Kidney (tissue), 14 donors: Measurements from ENCODE around the gene TECPR1. TPM values are rescaled to one million over a fixed set of nuclear protein-coding genes. Genes with fewer than 3 reads are reported as not detected.

Source experiments
- DNase-seq, 5 donors: peaks; one replicate each; pipeline ENCODE4 v3.0.0-alpha.2; 2013 to 2020
- FAIRE-seq: peaks from 2 replicates; lab custom pipeline; 2012; peaks lifted over from hg19 to GRCh38; lab: Jason Lieb, UNC
- H3K27ac ChIP-seq, 2 donors: one replicate each; pipeline ENCODE4 v1.7.0; 2013; ENCODE audit warnings: low read depth in 2 of 2, low read length in 2 of 2, inconsistent platforms in 1 of 2
- H3K27me3 ChIP-seq: one replicate; pipeline ENCODE4 v1.7.1; 2013; ENCODE audit warnings: low read length, inconsistent platforms; ENCODE audit not compliant: control insufficient read depth, insufficient read depth
- H3K36me3 ChIP-seq, 3 donors: one replicate each; pipeline versions ENCODE4 v1.7.0 to v1.7.1; 2013; ENCODE audit warnings: low read length in 3 of 3, control low read depth in 1 of 3, inconsistent platforms in 1 of 3; ENCODE audit not compliant: insufficient read depth in 3 of 3, control insufficient read depth in 2 of 3
- H3K4me1 ChIP-seq, 3 donors: one replicate each; pipeline versions ENCODE4 v1.7.0 to v1.7.1; 2013; ENCODE audit warnings: low read length in 3 of 3, inconsistent platforms in 1 of 3, low read depth in 1 of 3; ENCODE audit not compliant: control insufficient read depth in 2 of 3, insufficient read depth in 2 of 3
- H3K4me3 ChIP-seq, 3 donors: one replicate each; pipeline versions ENCODE4 v1.7.0 to v1.8.1; 2013; ENCODE audit warnings: low read length in 3 of 3, control low read depth in 1 of 3, inconsistent platforms in 1 of 3
- H3K9ac ChIP-seq, 3 donors: one replicate each; pipeline versions ENCODE4 v1.7.0 to v1.7.1; 2013; ENCODE audit warnings: low read length in 3 of 3, control low read depth in 1 of 3, inconsistent platforms in 1 of 3
- H3K9me3 ChIP-seq, 3 donors: one replicate each; pipeline versions ENCODE4 v1.7.0 to v1.7.1; 2013; ENCODE audit warnings: low read length in 3 of 3, control low read depth in 1 of 3, inconsistent platforms in 1 of 3; ENCODE audit not compliant: control insufficient read depth in 2 of 3, insufficient read depth in 1 of 3
- intact Hi-C: fragments of 100-400 bp; cut with DNase I; formaldehyde crosslinking; loops from one replicate; pipeline ENCODE4 v1.11.1; 2022
- polyA plus RNA-seq: library from polyadenylated mRNA; stranded (reverse); fragments of 350-450 nt; fragmentation: Illumina TruSeq; extraction: RNeasy Lipid Tissue Mini Kit (QIAGEN cat#74804); gene quantifications from one replicate; pipeline ENCODE4 v1.2.3, GENCODE V29; 2014; ENCODE audit warnings: low read depth, low replicate concordance; ENCODE audit not compliant: insufficient read depth
- total RNA-seq: library from RNA; stranded (reverse); fragmentation: NEBNext Ultra II Directional; extraction: Animal tissue kit (Norgen Biotek cat#: 25700); gene quantifications from one replicate; pipeline ENCODE4 v1.2.1, GENCODE V29; 2021
- TF ChIP-seq, protein P1 (sequence below): IDR thresholded peaks from 3 replicates; pipeline ENCODE4 v1.5.1; 2012; ENCODE audit warnings: mild to moderate bottlenecking, moderate library complexity, borderline replicate concordance; ENCODE audit not compliant: insufficient read depth; ENCODE audit errors: extremely low read depth
- donor health status: control.
- donor health status: control.
- donor health status: control.
- donor health status: control.
- donor health status: control.
- donor health status: DM: yes; HTN: yes; CAD: no.
- donor health status: Normal renal cell carcinoma (clear cell type).

TECPR1 gene
- total and polyA plus RNA-seq, 2 donors from 2014 or later: 5.1 to 39.5 TPM

DNA sequence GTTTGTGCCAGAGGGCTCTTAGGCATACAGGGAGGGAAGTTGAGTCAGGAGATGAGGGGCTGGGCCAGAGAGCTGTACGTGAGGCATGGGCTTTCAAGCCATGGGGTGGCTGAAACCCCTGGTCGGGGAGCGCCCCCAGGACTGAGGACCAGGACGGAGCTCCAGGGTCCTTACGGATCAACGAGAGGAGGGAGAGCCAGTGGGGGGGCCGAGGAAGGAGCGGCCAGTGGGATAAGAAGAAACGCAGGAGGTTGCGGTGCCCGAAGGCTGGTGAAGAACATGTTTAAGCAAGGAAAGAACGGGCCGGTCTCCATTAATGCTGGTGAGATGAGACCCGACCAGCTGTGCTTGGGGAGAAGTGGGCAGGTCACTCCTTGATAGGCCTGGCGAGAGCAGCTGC lies 84.4 kb downstream of the TECPR1 start:
- Histone ChIP-seq H3K4me3 (no peak overlapping the region), H3K9me3 (no peaks in the 10 kb centered on the region), H3K36me3 (peaks cover 0 to 2% (median 0%) of the 10 kb centered on the region in 3 donors), H3K9ac (no peak overlapping the region), H3K4me1 (peaks cover 0 to 9% (median 6%) of the 10 kb centered on the region in 3 donors), H3K27ac (no peak overlapping the region), H3K27me3 (no peaks in the 10 kb centered on the region)
- intact Hi-C loops: loop anchor here (5.0 to 10.0 kb wide), 2 partner anchors 63 to 145 kb away; partner anchors contain the start of gene LMTK2
- TF ChIP-seq, protein P1, sequence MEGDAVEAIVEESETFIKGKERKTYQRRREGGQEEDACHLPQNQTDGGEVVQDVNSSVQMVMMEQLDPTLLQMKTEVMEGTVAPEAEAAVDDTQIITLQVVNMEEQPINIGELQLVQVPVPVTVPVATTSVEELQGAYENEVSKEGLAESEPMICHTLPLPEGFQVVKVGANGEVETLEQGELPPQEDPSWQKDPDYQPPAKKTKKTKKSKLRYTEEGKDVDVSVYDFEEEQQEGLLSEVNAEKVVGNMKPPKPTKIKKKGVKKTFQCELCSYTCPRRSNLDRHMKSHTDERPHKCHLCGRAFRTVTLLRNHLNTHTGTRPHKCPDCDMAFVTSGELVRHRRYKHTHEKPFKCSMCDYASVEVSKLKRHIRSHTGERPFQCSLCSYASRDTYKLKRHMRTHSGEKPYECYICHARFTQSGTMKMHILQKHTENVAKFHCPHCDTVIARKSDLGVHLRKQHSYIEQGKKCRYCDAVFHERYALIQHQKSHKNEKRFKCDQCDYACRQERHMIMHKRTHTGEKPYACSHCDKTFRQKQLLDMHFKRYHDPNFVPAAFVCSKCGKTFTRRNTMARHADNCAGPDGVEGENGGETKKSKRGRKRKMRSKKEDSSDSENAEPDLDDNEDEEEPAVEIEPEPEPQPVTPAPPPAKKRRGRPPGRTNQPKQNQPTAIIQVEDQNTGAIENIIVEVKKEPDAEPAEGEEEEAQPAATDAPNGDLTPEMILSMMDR: no peak
- FAIRE-seq (no peak), DNase-seq (no peak)

DNA sequence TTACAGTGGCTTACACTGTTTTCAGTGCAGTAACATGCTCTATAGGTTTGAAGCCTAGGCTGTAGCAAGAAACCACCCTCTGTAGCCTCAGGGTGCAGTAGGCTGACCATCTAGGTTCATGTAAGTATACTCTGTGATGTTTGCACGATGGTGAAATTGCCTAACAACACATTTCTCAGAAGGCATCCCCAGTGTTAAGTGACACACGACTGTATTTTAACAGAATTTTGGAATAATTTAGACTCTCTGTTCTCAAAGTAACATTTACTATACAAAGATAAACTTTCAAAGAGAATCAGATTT lies 85.4 kb downstream of the TECPR1 start:
- H3K27me3 ChIP-seq: no peaks in the 10 kb centered on the region
- FAIRE-seq: no peak
- H3K27ac ChIP-seq: no peak overlapping the region
- H3K4me1 ChIP-seq: peaks cover 0 to 9% (median 6%) of the 10 kb centered on the region in 3 donors
- intact Hi-C loops: loop anchor here (5.0 to 10.0 kb wide), 2 partner anchors 62 to 144 kb away; partner anchors contain the start of gene LMTK2
- no peak overlapping the region for H3K4me3 ChIP-seq
- no peak for DNase-seq
- TF ChIP-seq, protein P1: no peak
- no peak overlapping the region for H3K9ac ChIP-seq
- no peaks in the 10 kb centered on the region for H3K36me3 ChIP-seq
- H3K9me3 ChIP-seq: no peaks in the 10 kb centered on the region

DNA sequence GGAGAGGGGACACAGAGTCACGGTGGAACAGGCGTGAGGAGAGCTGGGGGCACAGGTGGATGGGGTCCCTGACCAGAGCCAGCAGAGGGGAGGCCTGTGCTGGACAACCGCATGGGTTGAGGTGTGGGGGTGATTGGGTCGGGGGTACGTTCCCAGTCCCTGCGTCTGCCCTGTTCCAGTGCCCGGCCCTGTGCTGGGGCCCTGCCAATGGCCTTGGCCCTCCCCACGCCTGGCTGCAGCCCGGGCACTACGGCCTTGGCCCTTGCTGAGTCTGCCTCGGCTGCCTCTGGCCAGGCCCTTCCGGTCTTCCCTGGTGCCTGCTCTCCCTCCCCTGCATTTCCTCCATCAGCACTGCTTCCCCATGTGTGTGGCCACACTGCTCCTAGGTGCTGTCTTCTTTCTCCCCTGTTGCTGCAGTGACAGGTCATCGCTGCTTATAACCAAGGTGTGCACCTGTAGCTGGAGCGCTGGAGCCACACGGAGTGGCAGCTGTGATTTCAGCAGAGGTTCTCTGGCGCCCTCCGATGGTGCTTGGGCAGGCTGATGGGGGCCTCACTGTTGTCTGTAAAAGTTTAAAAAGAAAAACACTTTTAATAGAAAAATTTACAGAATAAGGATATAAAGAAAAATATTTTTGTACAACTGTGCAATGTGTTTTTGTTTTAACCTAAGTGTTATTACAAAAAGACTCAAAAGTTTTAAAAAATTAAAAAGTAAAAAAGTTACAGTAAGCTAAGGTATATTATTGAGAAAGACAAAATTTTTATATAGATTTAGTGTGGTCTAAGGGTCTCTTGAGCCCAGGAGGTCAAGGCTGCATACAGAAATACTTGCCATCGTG lies 86.0 kb downstream of the TECPR1 start:
- Histone ChIP-seq H3K9ac (no peak overlapping the region), H3K4me3 (no peak overlapping the region), H3K27me3 (no peaks in the 10 kb centered on the region), H3K9me3 (no peaks in the 10 kb centered on the region), H3K36me3 (no peaks in the 10 kb centered on the region), H3K4me1 (peaks cover 0 to 9% (median 6%) of the 10 kb centered on the region in 3 donors), H3K27ac (peak overlapping the region in 1 of 2 donors; percentile 23)
- FAIRE-seq: no peak
- intact Hi-C loops: loop anchor here (5.0 to 10.0 kb wide), 2 partner anchors 61 to 144 kb away; partner anchors contain the start of gene LMTK2
- DNase-seq: peak in 3 of 5 donors; percentile 42 to 66 (median 59)
- TF ChIP-seq, protein P1: peak; percentile 69

Other genes with a start within 250 kb of the TECPR1 start
- gene LMTK2, start 145.4 kb downstream of the TECPR1 start, total RNA-seq: 24.8 TPM
- gene LMTK2, start 145.4 kb downstream of the TECPR1 start, polyA plus RNA-seq: 3.3 TPM
- gene BHLHA15, start 40.8 kb downstream of the TECPR1 start, total RNA-seq: 3.1 TPM
- gene BHLHA15, start 40.8 kb downstream of the TECPR1 start, polyA plus RNA-seq: not detected
- 192 TPM for gene BRI3, start 29.5 kb upstream of the TECPR1 start, total RNA-seq
- 240 TPM for gene BRI3, start 29.5 kb upstream of the TECPR1 start, polyA plus RNA-seq
- gene BAIAP2L1, start 148.9 kb upstream of the TECPR1 start, total RNA-seq: 18.8 TPM
- gene BAIAP2L1, start 148.9 kb upstream of the TECPR1 start, polyA plus RNA-seq: 9.6 TPM